HS-5 (cell line): ENCODE data around the gene ZNF516.

ENCODE experiments used
- DNase-seq: peaks from one replicate; pipeline ENCODE4 v3.0.0-alpha.2; 2012; ENCODE audit warnings: low read depth

Gene ZNF516

GRCh38 chr18:76468345-76469304 lies 26.4 kb downstream of the ZNF516 start:
- no peak for DNase-seq

GRCh38 chr18:76467371-76468190 lies 27.5 kb downstream of the ZNF516 start:
- DNase-seq: no peak

GRCh38 chr18:76466410-76466991 lies 28.5 kb downstream of the ZNF516 start:
- no peak for DNase-seq

- DNase-seq: no peak
These were observed 29.2 kb downstream of the ZNF516 start for GRCh38 chr18:76465630-76466409.

GRCh38 chr18:76464281-76465259 lies 30.5 kb downstream of the ZNF516 start:
- no peak for DNase-seq

- DNase-seq: no peak
These were observed 31.2 kb downstream of the ZNF516 start for GRCh38 chr18:76463872-76464271.

GRCh38 chr18:76463358-76463757 lies 31.7 kb downstream of the ZNF516 start:
- DNase-seq: no peak

GRCh38 chr18:76462326-76462694 lies 32.7 kb downstream of the ZNF516 start:
- DNase-seq: no peak

GRCh38 chr18:76461692-76462325 lies 33.2 kb downstream of the ZNF516 start:
- no peak for DNase-seq

GRCh38 chr18:76461148-76461547 lies 33.9 kb downstream of the ZNF516 start:
- no peak for DNase-seq

GRCh38 chr18:76460482-76460881 lies 34.6 kb downstream of the ZNF516 start:
- DNase-seq: no peak

GRCh38 chr18:76459687-76460350 lies 35.2 kb downstream of the ZNF516 start:
- peak; percentile 98 for DNase-seq

- no peak for DNase-seq
These were observed 35.7 kb downstream of the ZNF516 start for GRCh38 chr18:76459312-76459686.

- no peak for DNase-seq
These were observed 36.3 kb downstream of the ZNF516 start for GRCh38 chr18:76458522-76459311.

GRCh38 chr18:76457957-76458356 lies 37.1 kb downstream of the ZNF516 start:
- no peak for DNase-seq

- no peak for DNase-seq
These were observed 37.6 kb downstream of the ZNF516 start for GRCh38 chr18:76457475-76457874.

GRCh38 chr18:76456823-76457222 lies 38.2 kb downstream of the ZNF516 start:
- DNase-seq: no peak

GRCh38 chr18:76456018-76456750 lies 38.9 kb downstream of the ZNF516 start:
- no peak for DNase-seq
